Mucosa of descending colon (tissue), 3 donors: ENCODE results near the gene RFXANK. TPM values are rescaled to one million over a fixed set of nuclear protein-coding genes. Genes with fewer than 3 reads are reported as not detected.

Experiments used
- ATAC-seq: fragments of 200-7000 bp; cut with Tn5 transposase; one replicate; pipeline ENCODE4 v1.9.1; 2020; ENCODE audit warnings: mild to moderate bottlenecking, moderate library complexity
- DNase-seq, 3 donors: peaks; one replicate each; pipeline ENCODE4 v3.0.0-alpha.2; 2020
- H3K36me3 ChIP-seq: fragments of 200-600 bp; one replicate; pipeline ENCODE4 v1.8.0; 2021; ENCODE audit warnings: low read depth, mild to moderate bottlenecking
- H3K4me1 ChIP-seq: fragments of 200-600 bp; one replicate; pipeline ENCODE4 v1.8.0; 2021; ENCODE audit warnings: low read depth, mild to moderate bottlenecking
- H3K4me3 ChIP-seq: fragments of 200-600 bp; one replicate; pipeline ENCODE4 v1.8.0; 2021; ENCODE audit warnings: mild to moderate bottlenecking
- H3K9me3 ChIP-seq: fragments of 200-600 bp; one replicate; pipeline ENCODE4 v1.8.0; 2021; ENCODE audit warnings: mild to moderate bottlenecking
- CTCF ChIP-seq: fragments of 200-600 bp; IDR thresholded peaks from one replicate; pipeline ENCODE4 v1.8.0; 2022; ENCODE audit warnings: antibody characterized with exemption, mild to moderate bottlenecking
- intact Hi-C, 2 donors: fragments of 100-400 bp; cut with DNase I in 1 of 2; cut with micrococcal nuclease in 1 of 2; formaldehyde crosslinking; loops; one replicate each; pipeline versions ENCODE4 v1.11.0 to v1.11.1; 2022; cut with DNase I, micrococcal nuclease
- total RNA-seq, 3 donors: library from RNA; stranded (reverse); fragmentation: NEBNext Ultra II Directional in 2 of 3; extraction: Animal tissue kit (Norgen Biotek cat#: 25700) in 2 of 3; gene quantifications; one replicate each; pipeline versions ENCODE4 v1.2.1 to v1.2.4, GENCODE V29; 2021 to 2023
- donor health status: DM: no; HTN: no; CAD: no; lungs with moderate emphysema.
- donor health status: DM: no; HTN: no; CAD: no.
- donor health status: DM: no; HTN: yes; CAD: no.

RFXANK gene
- total RNA-seq, 3 donors from 2014 or later, result 62.3 to 71.4 (median 64.9) TPM

- intact Hi-C loops, result no loop called here
- Histone ChIP-seq H3K4me3 (no peak overlapping the region), H3K9me3 (peaks cover 27% of the 10 kb centered on the region), H3K4me1 (no peaks in the 10 kb centered on the region), H3K36me3 (no peaks in the 10 kb centered on the region)
- DNase-seq, result no peak
- TF ChIP-seq CTCF, result no peak
- ATAC-seq, result no peak
Observed at GRCh38 chr19:19236173-19236572, 44.1 kb downstream of the RFXANK start.

- TF ChIP-seq CTCF, result no peak
- H3K4me1 ChIP-seq, result no peaks in the 10 kb centered on the region
- no peak overlapping the region for H3K4me3 ChIP-seq
- peaks cover 27% of the 10 kb centered on the region for H3K9me3 ChIP-seq
- ATAC-seq (no peak), DNase-seq (no peak)
- no peaks in the 10 kb centered on the region for H3K36me3 ChIP-seq
- intact Hi-C loops, result no loop called here
Observed at GRCh38 chr19:19238126-19238894, 46.3 kb downstream of the RFXANK start.

GRCh38 chr19:19239675-19240074 is 47.6 kb downstream of the RFXANK start:
- intact Hi-C loops, result no loop called here
- Histone ChIP-seq H3K9me3 (peaks cover 13% of the 10 kb centered on the region), H3K4me3 (no peak overlapping the region), H3K4me1 (no peaks in the 10 kb centered on the region), H3K36me3 (no peaks in the 10 kb centered on the region)
- DNase-seq, result no peak
- ATAC-seq, result no peak
- no peak for TF ChIP-seq CTCF

- H3K4me3 ChIP-seq, result no peak overlapping the region
- no peaks in the 10 kb centered on the region for H3K4me1 ChIP-seq
- intact Hi-C loops, result no loop called here
- ATAC-seq (no peak), DNase-seq (no peak)
- no peak for TF ChIP-seq CTCF
- H3K36me3 ChIP-seq, result no peaks in the 10 kb centered on the region
- peaks cover 6% of the 10 kb centered on the region for H3K9me3 ChIP-seq
Observed at GRCh38 chr19:19240476-19240875, 48.4 kb downstream of the RFXANK start.

GRCh38 chr19:19250196-19250801 is 58.2 kb downstream of the RFXANK start:
- no peak for TF ChIP-seq CTCF
- ATAC-seq (no peak), DNase-seq (no peak)
- Histone ChIP-seq H3K4me1 (no peaks in the 10 kb centered on the region), H3K36me3 (no peaks in the 10 kb centered on the region), H3K9me3 (no peaks in the 10 kb centered on the region), H3K4me3 (no peak overlapping the region)
- intact Hi-C loops, result no loop called here

Other genes with a start within 250 kb of the RFXANK start
- gene SUGP2, start 158.7 kb upstream of the RFXANK start, total RNA-seq, result 10 to 100 TPM; 65.4 to 93.4 (median 69.8) TPM
- gene ARMC6, start 158.7 kb upstream of the RFXANK start, total RNA-seq, result 10 to 100 TPM; 18.4 to 20.0 (median 19.3) TPM
- gene SLC25A42, start 128.3 kb upstream of the RFXANK start, total RNA-seq, result 10 to 100 TPM in 1 of 3 donors, 1 to 10 TPM in 2; 9.4 to 11.7 (median 9.8) TPM
- gene TMEM161A, start 53.8 kb upstream of the RFXANK start, total RNA-seq, result 10 to 100 TPM; 14.7 to 23.4 (median 17.6) TPM
- gene MEF2B, start 22.0 kb upstream of the RFXANK start, total RNA-seq, result 1 to 10 TPM; 1.5 to 3.0 (median 2.5) TPM
- gene BORCS8, start 106 bp upstream of the RFXANK start, total RNA-seq, result 10 to 100 TPM; 29.1 to 41.0 (median 31.8) TPM
- gene NR2C2AP, start 11.2 kb downstream of the RFXANK start, total RNA-seq, result 10 to 100 TPM; 12.5 to 14.6 (median 13.4) TPM
- gene NCAN, start 19.7 kb downstream of the RFXANK start, total RNA-seq, result under 1 TPM in 1 of 3 donors, not detected in 2; 0.25 TPM
- 1 to 10 TPM; 4.5 to 9.6 (median 6.4) TPM for gene TM6SF2, start 81.0 kb downstream of the RFXANK start, total RNA-seq
- 10 to 100 TPM; 41.0 to 46.7 (median 45.9) TPM for gene SUGP1, start 128.3 kb downstream of the RFXANK start, total RNA-seq
- 10 to 100 TPM; 49.8 to 71.1 (median 70.6) TPM for gene MAU2, start 128.6 kb downstream of the RFXANK start, total RNA-seq
- 100 to 1,000 TPM in 2 of 3 donors, 10 to 100 TPM in 1; 89.3 to 117 (median 107) TPM for gene GATAD2A, start 213.4 kb downstream of the RFXANK start, total RNA-seq